Astrocyte (in vitro differentiated cells and primary cell): Measurements from ENCODE around the gene RAD51B. TPM values are rescaled to one million over a fixed set of nuclear protein-coding genes. Genes with fewer than 3 reads are reported as not detected.

Source experiments
- DNase-seq: peaks from one replicate; pipeline ENCODE4 v3.0.0-alpha.2; 2010; ENCODE audit warnings: low read depth
- FAIRE-seq: peaks from 2 replicates; lab custom pipeline; 2011; peaks lifted over from hg19 to GRCh38; lab: Jason Lieb, UNC
- H2AFZ ChIP-seq: 2 replicates; pipeline ENCODE4 v1.6.0; 2012; ENCODE audit warnings: low read depth, low read length, inconsistent platforms
- H3K27ac ChIP-seq: 2 replicates; pipeline ENCODE4 v1.5.1; 2011; ENCODE audit warnings: low read depth, low read length, inconsistent platforms
- H3K27me3 ChIP-seq: 2 replicates; pipeline ENCODE4 v1.6.0; 2011; ENCODE audit warnings: low read length, inconsistent platforms; ENCODE audit not compliant: insufficient read depth
- H3K36me3 ChIP-seq: 2 replicates; pipeline ENCODE4 v1.5.1; 2011; ENCODE audit warnings: low read length, inconsistent platforms; ENCODE audit not compliant: insufficient read depth
- H3K4me1 ChIP-seq: 2 replicates; pipeline ENCODE4 v1.5.1; 2011; ENCODE audit warnings: low read length, inconsistent platforms; ENCODE audit not compliant: insufficient read depth
- H3K4me2 ChIP-seq: 2 replicates; pipeline ENCODE4 v1.6.0; 2012; ENCODE audit warnings: low read length, inconsistent platforms
- H3K4me3 ChIP-seq: 2 replicates; pipeline ENCODE4 v1.5.1; 2011; ENCODE audit warnings: low read depth, mild to moderate bottlenecking, low read length, inconsistent platforms; ENCODE audit not compliant: insufficient read depth
- H3K79me2 ChIP-seq: 2 replicates; pipeline ENCODE4 v1.6.0; 2012; ENCODE audit warnings: mild to moderate bottlenecking, low read length, inconsistent platforms; ENCODE audit not compliant: insufficient read depth
- H3K9ac ChIP-seq: 2 replicates; pipeline ENCODE4 v1.6.0; 2012; ENCODE audit warnings: mild to moderate bottlenecking, low read length, inconsistent platforms
- H3K9me3 ChIP-seq: 2 replicates; pipeline ENCODE4 v1.5.1; 2012; ENCODE audit warnings: low read depth, mild to moderate bottlenecking, low read length, inconsistent platforms; ENCODE audit not compliant: insufficient read depth
- H4K20me1 ChIP-seq: 2 replicates; pipeline ENCODE4 v1.6.0; 2012; ENCODE audit warnings: low read length, inconsistent platforms; ENCODE audit not compliant: insufficient read depth
- H3K27ac Mint-ChIP-seq: one replicate; pipeline ENCODE4 v1.8.0; 2021; ENCODE audit warnings: mild to moderate bottlenecking, mixed read lengths; ENCODE audit not compliant: unreplicated experiment
- H3K27me3 Mint-ChIP-seq: one replicate; pipeline ENCODE4 v1.8.0; 2021; ENCODE audit warnings: low read depth, mixed read lengths; ENCODE audit not compliant: unreplicated experiment
- H3K36me3 Mint-ChIP-seq: one replicate; pipeline ENCODE4 v1.8.0; 2021; ENCODE audit warnings: low read depth, mixed read lengths; ENCODE audit not compliant: unreplicated experiment
- H3K4me1 Mint-ChIP-seq: one replicate; pipeline ENCODE4 v1.8.0; 2021; ENCODE audit warnings: low read depth, mixed read lengths; ENCODE audit not compliant: unreplicated experiment
- H3K4me3 Mint-ChIP-seq: one replicate; pipeline ENCODE4 v1.8.0; 2021; ENCODE audit warnings: mild to moderate bottlenecking, moderate library complexity, mixed read lengths; ENCODE audit not compliant: unreplicated experiment
- H3K9me3 Mint-ChIP-seq: one replicate; pipeline ENCODE4 v1.8.0; 2021; ENCODE audit warnings: mild to moderate bottlenecking, mixed read lengths; ENCODE audit not compliant: unreplicated experiment
- CTCF ChIP-seq: IDR thresholded peaks from 2 replicates; pipeline ENCODE4 v1.5.1; 2011; ENCODE audit warnings: low read depth, mild to moderate bottlenecking, inconsistent platforms, low read length, moderate library complexity; ENCODE audit not compliant: insufficient read depth
- EZH2 ChIP-seq: IDR thresholded peaks from 2 replicates; pipeline ENCODE4 v1.6.1; 2012; ENCODE audit warnings: mild to moderate bottlenecking, low read length, inconsistent platforms; ENCODE audit not compliant: insufficient read depth
- total RNA-seq: library from RNA; stranded (reverse); gene quantifications from 2 replicates; pipeline ENCODE4 v1.2.1, GENCODE V29; 2021

Gene RAD51B
- total RNA-seq, 1 donor from 2014 or later: 10.8 TPM

GRCh38 chr14:68168460-68169109, 349.0 kb downstream of the RAD51B start:
- Histone ChIP-seq H3K4me3 (no peak overlapping the region), H3K27me3 (no peaks in the 10 kb centered on the region), H3K4me2 (no peak overlapping the region), H3K9ac (no peak overlapping the region), H3K9me3 (no peaks in the 10 kb centered on the region), H2AFZ (no peak overlapping the region), H4K20me1 (no peaks in the 10 kb centered on the region), H3K79me2 (no peaks in the 10 kb centered on the region), H3K36me3 (no peaks in the 10 kb centered on the region), H3K27ac (no peak overlapping the region), H3K4me1 (peaks cover 3% of the 10 kb centered on the region)
- Mint-ChIP-seq H3K27me3 (no peaks in the 10 kb centered on the region), H3K4me3 (no peak overlapping the region), H3K9me3 (no peaks in the 10 kb centered on the region), H3K36me3 (no peaks in the 10 kb centered on the region), H3K4me1 (peaks cover 28% of the 10 kb centered on the region), H3K27ac (no peak overlapping the region)
- no peak for TF ChIP-seq CTCF
- TF ChIP-seq EZH2: no peak
- DNase-seq (no peak), FAIRE-seq (no peak)

GRCh38 chr14:68172216-68172615, 352.6 kb downstream of the RAD51B start:
- Histone ChIP-seq H3K36me3 (no peaks in the 10 kb centered on the region), H3K27ac (no peak overlapping the region), H3K9ac (no peak overlapping the region), H3K4me2 (no peak overlapping the region), H2AFZ (no peak overlapping the region), H3K4me3 (no peak overlapping the region), H4K20me1 (no peaks in the 10 kb centered on the region), H3K79me2 (no peaks in the 10 kb centered on the region), H3K4me1 (peaks cover 5% of the 10 kb centered on the region), H3K27me3 (no peaks in the 10 kb centered on the region), H3K9me3 (no peaks in the 10 kb centered on the region)
- Mint-ChIP-seq H3K9me3 (no peaks in the 10 kb centered on the region), H3K4me3 (no peak overlapping the region), H3K36me3 (peaks cover 3% of the 10 kb centered on the region), H3K4me1 (peaks cover 25% of the 10 kb centered on the region), H3K27ac (no peak overlapping the region), H3K27me3 (no peaks in the 10 kb centered on the region)
- DNase-seq (no peak), FAIRE-seq (no peak)
- TF ChIP-seq EZH2: no peak
- no peak for TF ChIP-seq CTCF

GRCh38 chr14:68172627-68173026, 353.0 kb downstream of the RAD51B start:
- H3K4me2 ChIP-seq: no peak overlapping the region
- FAIRE-seq (no peak), DNase-seq (peak; percentile 64)
- H3K4me1 ChIP-seq: peaks cover 5% of the 10 kb centered on the region
- no peak overlapping the region for H3K4me3 ChIP-seq
- Mint-ChIP-seq H3K36me3 (peaks cover 3% of the 10 kb centered on the region), H3K4me3 (no peak overlapping the region), H3K27ac (no peak overlapping the region), H3K4me1 (peaks cover 25% of the 10 kb centered on the region), H3K9me3 (no peaks in the 10 kb centered on the region), H3K27me3 (no peaks in the 10 kb centered on the region)
- no peaks in the 10 kb centered on the region for H3K9me3 ChIP-seq
- H3K79me2 ChIP-seq: no peaks in the 10 kb centered on the region
- H3K9ac ChIP-seq: no peak overlapping the region
- no peak overlapping the region for H3K27ac ChIP-seq
- H4K20me1 ChIP-seq: no peaks in the 10 kb centered on the region
- H2AFZ ChIP-seq: no peak overlapping the region
- TF ChIP-seq EZH2 (no peak), CTCF (no peak)
- no peaks in the 10 kb centered on the region for H3K36me3 ChIP-seq
- H3K27me3 ChIP-seq: no peaks in the 10 kb centered on the region
